OCI-LY7 (cell line): ENCODE data around the gene IRX6. TPM values are rescaled to one million over a fixed set of nuclear protein-coding genes. Genes with fewer than 3 reads are reported as not detected.

Experiments used
- BruUV-seq: library from RNA; stranded (reverse); fragments of 400-500 nt; replicated peaks from 2 replicates; lab custom pipeline; 2021; lab: Mats Ljungman, UMichigan
- CTCF ChIA-PET: fragments of 300-600 bp; sonication (Branson Sonifier 250); formaldehyde crosslinking; loops from one replicate; lab custom pipeline; 2022; ENCODE audit warnings: antibody characterized with exemption; ENCODE audit not compliant: unreplicated experiment; lab: Charles Lee
- POLR2A ChIA-PET: fragments of 300-600 bp; sonication (Branson Sonifier 250); formaldehyde crosslinking; loops from one replicate; lab custom pipeline; 2022; ENCODE audit warnings: antibody characterized with exemption; lab: Charles Lee
- DNase-seq: peaks from one replicate; pipeline ENCODE4 v3.0.0-alpha.2; 2015; ENCODE audit warnings: low spot score
- H2AFZ ChIP-seq: fragments of 200-600 bp; sonication (generic), shearing (Covaris generic); 2 replicates; pipeline ENCODE4 v1.6.1; 2014; ENCODE audit warnings: mild to moderate bottlenecking, antibody characterized with exemption, low read length, moderate library complexity
- H3K27ac ChIP-seq: fragments of 200-600 bp; sonication (generic); 2 replicates; pipeline ENCODE4 v1.5.1; 2014; ENCODE audit warnings: mixed run types, low read depth, mild to moderate bottlenecking, moderate library complexity, low read length, inconsistent platforms; ENCODE audit not compliant: poor library complexity, severe bottlenecking
- H3K36me3 ChIP-seq: fragments of 200-600 bp; sonication (generic); 2 replicates; pipeline ENCODE4 v1.6.1; 2014; ENCODE audit warnings: mild to moderate bottlenecking, antibody characterized with exemption, low read length, moderate library complexity, mixed read lengths; ENCODE audit not compliant: insufficient read depth
- H3K4me1 ChIP-seq: fragments of 200-600 bp; sonication (generic); 2 replicates; pipeline ENCODE4 v1.5.1; 2014; ENCODE audit warnings: mild to moderate bottlenecking, low read length; ENCODE audit not compliant: insufficient read depth, poor library complexity, severe bottlenecking
- H3K4me2 ChIP-seq: fragments of 200-600 bp; sonication (generic); 2 replicates; pipeline ENCODE4 v1.6.1; 2014; ENCODE audit warnings: mild to moderate bottlenecking, low read length
- H3K4me3 ChIP-seq: fragments of 200-600 bp; sonication (generic); 2 replicates; pipeline ENCODE4 v1.5.1; 2014; ENCODE audit warnings: mild to moderate bottlenecking, low read depth, low read length; ENCODE audit not compliant: poor library complexity, severe bottlenecking
- H3K79me2 ChIP-seq: fragments of 200-600 bp; sonication (generic); 2 replicates; pipeline ENCODE4 v1.6.1; 2016; ENCODE audit warnings: low read depth, mild to moderate bottlenecking, low read length, moderate library complexity, mixed read lengths; ENCODE audit not compliant: insufficient read depth
- H3K9me2 ChIP-seq: fragments of 200-600 bp; sonication (generic); 2 replicates; pipeline ENCODE4 v1.6.1; 2016; ENCODE audit warnings: mild to moderate bottlenecking, low read length, mixed read lengths; ENCODE audit not compliant: insufficient read depth
- H3K9me3 ChIP-seq: fragments of 200-600 bp; sonication (generic); 2 replicates; pipeline ENCODE4 v1.6.1; 2014; ENCODE audit warnings: mild to moderate bottlenecking, mixed run types, low read length, mixed read lengths
- H4K20me1 ChIP-seq: fragments of 200-600 bp; sonication (generic); 2 replicates; pipeline ENCODE4 v1.6.1; 2014; ENCODE audit warnings: mild to moderate bottlenecking, antibody characterized with exemption, low read length, moderate library complexity, mixed read lengths; ENCODE audit not compliant: insufficient read depth
- EZH2phosphoT487 ChIP-seq: fragments of 200-600 bp; sonication (generic); IDR thresholded peaks from 2 replicates; pipeline ENCODE4 v1.6.1; 2018; ENCODE audit warnings: low read depth, borderline replicate concordance, mild to moderate bottlenecking, mixed run types, antibody characterized with exemption, low read length, moderate library complexity, mixed read lengths
- intact Hi-C: fragments of 100-400 bp; cut with micrococcal nuclease; formaldehyde crosslinking; loops from one replicate; pipeline ENCODE4 v1.10.0; 2022; ENCODE audit not compliant: unreplicated experiment
- total RNA-seq, 2 experiments: library from RNA; depleted of rRNA in 1 of 2; stranded (reverse); fragments of >200 nt in 1 of 2; shearing (Covaris generic) in 1 of 2; gene quantifications; 2 replicates each; pipeline ENCODE4 v1.2.3, GENCODE V29; 2014 to 2022
- TF ChIP-seq, protein P1 (sequence below): fragments of 200-600 bp; sonication (generic); conservative IDR thresholded peaks from 2 replicates; pipeline ENCODE4 v1.5.1; 2014; ENCODE audit warnings: mild to moderate bottlenecking, antibody characterized with exemption, low read length, moderate library complexity, mixed read lengths

The IRX6 gene
- total RNA-seq, 2 experiments from 2014 or later, result not detected

DNA sequence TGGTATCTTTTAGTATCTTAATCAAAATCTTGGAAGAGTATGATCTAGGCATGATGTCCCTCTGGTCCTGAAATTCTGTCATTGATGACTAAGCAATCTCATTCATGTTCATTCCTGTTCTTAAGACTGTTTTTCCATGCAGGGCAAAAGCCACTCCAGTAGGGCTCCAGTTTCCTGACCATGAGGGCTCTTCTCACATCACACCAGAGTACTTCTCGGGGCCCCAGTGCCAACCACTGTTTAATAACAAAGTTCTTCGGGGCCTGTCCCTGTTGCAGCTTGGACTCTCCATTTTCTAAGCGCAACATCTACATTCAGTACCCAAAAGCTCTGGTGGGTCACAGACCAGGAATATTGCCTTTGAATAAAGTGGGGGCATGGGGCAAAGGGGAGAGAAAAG is 52.0 kb downstream of the IRX6 start:
- H3K9me2 ChIP-seq, result no peaks in the 10 kb centered on the region
- TF ChIP-seq, protein P1, sequence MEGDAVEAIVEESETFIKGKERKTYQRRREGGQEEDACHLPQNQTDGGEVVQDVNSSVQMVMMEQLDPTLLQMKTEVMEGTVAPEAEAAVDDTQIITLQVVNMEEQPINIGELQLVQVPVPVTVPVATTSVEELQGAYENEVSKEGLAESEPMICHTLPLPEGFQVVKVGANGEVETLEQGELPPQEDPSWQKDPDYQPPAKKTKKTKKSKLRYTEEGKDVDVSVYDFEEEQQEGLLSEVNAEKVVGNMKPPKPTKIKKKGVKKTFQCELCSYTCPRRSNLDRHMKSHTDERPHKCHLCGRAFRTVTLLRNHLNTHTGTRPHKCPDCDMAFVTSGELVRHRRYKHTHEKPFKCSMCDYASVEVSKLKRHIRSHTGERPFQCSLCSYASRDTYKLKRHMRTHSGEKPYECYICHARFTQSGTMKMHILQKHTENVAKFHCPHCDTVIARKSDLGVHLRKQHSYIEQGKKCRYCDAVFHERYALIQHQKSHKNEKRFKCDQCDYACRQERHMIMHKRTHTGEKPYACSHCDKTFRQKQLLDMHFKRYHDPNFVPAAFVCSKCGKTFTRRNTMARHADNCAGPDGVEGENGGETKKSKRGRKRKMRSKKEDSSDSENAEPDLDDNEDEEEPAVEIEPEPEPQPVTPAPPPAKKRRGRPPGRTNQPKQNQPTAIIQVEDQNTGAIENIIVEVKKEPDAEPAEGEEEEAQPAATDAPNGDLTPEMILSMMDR, result no peak
- TF ChIP-seq EZH2phosphoT487, result no peak
- H3K36me3 ChIP-seq, result no peaks in the 10 kb centered on the region

DNA sequence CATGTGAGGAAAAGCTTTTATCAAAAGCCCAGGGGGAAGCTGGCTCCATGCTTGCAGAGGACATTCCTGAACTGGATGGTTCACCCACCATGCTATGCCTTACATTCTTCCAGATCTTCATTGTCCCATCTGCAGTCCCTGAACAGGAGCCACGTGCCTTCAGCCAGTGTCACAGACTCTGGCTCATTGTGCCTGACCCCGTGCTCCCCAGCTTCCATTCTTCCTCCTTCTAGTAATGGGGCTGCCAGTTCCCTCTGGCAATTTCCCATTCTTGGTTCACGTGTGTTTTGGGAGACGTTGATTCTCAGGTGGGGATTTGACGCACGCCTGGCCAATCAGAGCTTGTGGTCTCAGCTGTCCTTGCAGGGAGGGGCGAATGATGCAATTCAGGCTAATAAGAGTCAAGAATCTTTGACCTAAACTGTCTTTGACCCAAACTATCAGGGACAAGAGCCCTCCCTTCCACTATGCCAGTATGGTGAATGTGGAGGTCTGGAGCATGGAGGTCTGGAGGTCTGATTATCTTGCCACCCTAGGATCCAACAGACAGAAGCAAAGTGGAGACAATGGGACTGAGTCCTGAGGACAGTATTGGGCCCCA is 52.7 kb downstream of the IRX6 start:
- H2AFZ ChIP-seq, result no peak overlapping the region
- H3K9me2 ChIP-seq, result no peaks in the 10 kb centered on the region
- no peak overlapping the region for H3K27ac ChIP-seq
- no peak overlapping the region for H3K4me2 ChIP-seq
- TF ChIP-seq EZH2phosphoT487, result no peak
- TF ChIP-seq, protein P1, result no peak
- DNase-seq, result no peak
- intact Hi-C loops, result no loop called here
- H4K20me1 ChIP-seq, result no peaks in the 10 kb centered on the region
- H3K79me2 ChIP-seq, result no peaks in the 10 kb centered on the region
- H3K36me3 ChIP-seq, result no peaks in the 10 kb centered on the region
- no peaks in the 10 kb centered on the region for H3K4me1 ChIP-seq
- CTCF ChIA-PET, result no interaction called here
- H3K4me3 ChIP-seq, result no peak overlapping the region
- POLR2A ChIA-PET, result interaction anchor here (0.6 kb wide), 1 partner anchor 61 kb away, joined by 3 read pairs; no protein-coding TSS in a partner anchor
- BruUV-seq, result no TSS peak
- no peaks in the 10 kb centered on the region for H3K9me3 ChIP-seq

More for the DNA sequence above, 52.0 kb downstream of the IRX6 start:
- BruUV-seq, result no TSS peak
- no peaks in the 10 kb centered on the region for H3K79me2 ChIP-seq
- H2AFZ ChIP-seq, result no peak overlapping the region
- H3K4me3 ChIP-seq, result no peak overlapping the region
- ChIA-PET POLR2A (interaction anchor here (0.6 kb wide), 1 partner anchor 60 kb away, joined by 3 read pairs; no protein-coding TSS in a partner anchor), CTCF (no interaction called here)
- no peak overlapping the region for H3K27ac ChIP-seq
- intact Hi-C loops, result no loop called here
- H3K4me2 ChIP-seq, result no peak overlapping the region
- H3K4me1 ChIP-seq, result no peaks in the 10 kb centered on the region
- H3K9me3 ChIP-seq, result no peaks in the 10 kb centered on the region
- no peaks in the 10 kb centered on the region for H4K20me1 ChIP-seq
- no peak for DNase-seq

DNA sequence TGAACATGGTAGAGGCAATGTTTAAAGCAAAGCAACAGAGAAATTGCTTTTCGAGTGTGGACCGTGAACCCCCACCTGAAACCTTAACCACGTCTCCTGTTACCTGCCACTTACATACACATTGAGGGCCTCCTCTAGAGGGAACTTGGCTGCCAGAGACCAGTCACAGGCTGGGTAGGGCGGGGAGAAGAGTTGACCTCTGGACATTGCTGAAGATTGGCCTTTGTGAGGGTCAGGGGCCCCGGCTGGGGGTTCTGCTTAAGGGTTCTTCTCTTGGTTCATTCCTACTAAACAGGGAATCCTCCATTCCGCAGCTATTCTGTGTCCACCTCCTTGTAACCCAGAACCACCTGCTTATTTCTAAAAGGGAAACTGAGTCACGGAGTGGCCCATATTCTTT is 53.8 kb downstream of the IRX6 start:
- H2AFZ ChIP-seq, result no peak overlapping the region
- intact Hi-C loops, result no loop called here
- no peaks in the 10 kb centered on the region for H4K20me1 ChIP-seq
- H3K27ac ChIP-seq, result no peak overlapping the region
- H3K36me3 ChIP-seq, result no peaks in the 10 kb centered on the region
- ChIA-PET CTCF (no interaction called here), POLR2A (interaction anchor here (0.6 kb wide), 1 partner anchor 54 kb away, joined by 3 read pairs; no protein-coding TSS in a partner anchor)
- H3K9me2 ChIP-seq, result no peaks in the 10 kb centered on the region
- H3K4me1 ChIP-seq, result no peaks in the 10 kb centered on the region
- no peak overlapping the region for H3K4me2 ChIP-seq
- TF ChIP-seq EZH2phosphoT487, result no peak
- TF ChIP-seq, protein P1, result no peak
- BruUV-seq, result no TSS peak
- H3K4me3 ChIP-seq, result no peak overlapping the region
- no peak for DNase-seq
- H3K9me3 ChIP-seq, result no peaks in the 10 kb centered on the region
- H3K79me2 ChIP-seq, result no peaks in the 10 kb centered on the region
